ENCODE data around the gene WT1.
A peak's percentile ranks its signal among the peaks of the same experiment; 100 is the strongest.
"Not testable (repeated sequence)": the region's sequence is repeated elsewhere in the genome, so short reads cannot be mapped to it uniquely, and the experiment has no call there.

The WT1 gene

DNA sequence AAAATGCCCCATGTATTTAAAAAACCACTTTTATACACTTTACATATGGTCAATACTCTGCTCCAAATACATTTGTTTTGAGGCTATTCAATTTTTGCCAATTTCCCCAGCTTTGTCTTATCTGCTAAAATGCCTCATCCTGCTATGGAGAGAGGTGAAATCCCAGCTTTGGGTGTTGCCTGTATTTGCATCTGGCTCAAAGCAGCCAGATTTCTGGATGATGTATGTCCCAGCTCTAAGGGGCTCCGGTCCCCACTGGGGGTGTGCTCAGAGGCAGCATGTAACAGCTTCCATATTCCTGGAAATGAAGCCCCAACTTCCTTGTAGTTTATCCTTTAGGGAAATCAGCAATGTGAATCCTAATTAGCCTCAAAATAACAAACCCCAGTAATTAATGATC is 59.5 kb downstream of the WT1 start (continued):
- TF ChIP-seq, protein P1, sequence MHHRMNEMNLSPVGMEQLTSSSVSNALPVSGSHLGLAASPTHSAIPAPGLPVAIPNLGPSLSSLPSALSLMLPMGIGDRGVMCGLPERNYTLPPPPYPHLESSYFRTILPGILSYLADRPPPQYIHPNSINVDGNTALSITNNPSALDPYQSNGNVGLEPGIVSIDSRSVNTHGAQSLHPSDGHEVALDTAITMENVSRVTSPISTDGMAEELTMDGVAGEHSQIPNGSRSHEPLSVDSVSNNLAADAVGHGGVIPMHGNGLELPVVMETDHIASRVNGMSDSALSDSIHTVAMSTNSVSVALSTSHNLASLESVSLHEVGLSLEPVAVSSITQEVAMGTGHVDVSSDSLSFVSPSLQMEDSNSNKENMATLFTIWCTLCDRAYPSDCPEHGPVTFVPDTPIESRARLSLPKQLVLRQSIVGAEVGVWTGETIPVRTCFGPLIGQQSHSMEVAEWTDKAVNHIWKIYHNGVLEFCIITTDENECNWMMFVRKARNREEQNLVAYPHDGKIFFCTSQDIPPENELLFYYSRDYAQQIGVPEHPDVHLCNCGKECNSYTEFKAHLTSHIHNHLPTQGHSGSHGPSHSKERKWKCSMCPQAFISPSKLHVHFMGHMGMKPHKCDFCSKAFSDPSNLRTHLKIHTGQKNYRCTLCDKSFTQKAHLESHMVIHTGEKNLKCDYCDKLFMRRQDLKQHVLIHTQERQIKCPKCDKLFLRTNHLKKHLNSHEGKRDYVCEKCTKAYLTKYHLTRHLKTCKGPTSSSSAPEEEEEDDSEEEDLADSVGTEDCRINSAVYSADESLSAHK (tag by site-specific recombination; IDR thresholded peaks at IDR 0.05): no peak

DNA sequence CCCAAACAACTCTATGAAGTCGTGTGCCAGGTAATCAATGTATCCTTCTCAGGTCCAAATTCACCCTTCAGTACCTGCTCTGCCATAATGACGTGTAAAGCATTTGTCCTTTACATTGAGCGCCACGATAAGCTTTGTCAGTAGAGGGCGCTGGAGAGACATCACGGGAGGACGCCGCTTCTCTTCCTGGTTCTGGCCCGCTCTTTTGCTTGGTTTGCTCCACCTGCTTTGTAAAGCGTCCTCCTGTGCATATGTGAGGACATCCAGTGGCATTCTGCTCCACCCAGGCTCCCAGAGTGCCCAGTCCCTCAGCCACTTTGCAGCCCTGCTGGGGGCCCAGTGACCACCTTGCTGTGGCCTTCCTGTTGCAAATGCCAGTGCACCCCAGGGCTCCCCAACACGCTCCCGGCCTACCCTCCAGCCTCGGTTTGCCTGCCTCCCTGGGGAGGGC is 61.1 kb downstream of the WT1 start:
- TF ChIP-seq ZNF791 (tag by site-specific recombination; IDR thresholded peaks at IDR 0.05) (no peak), ZNF654 (tag by site-specific recombination; IDR thresholded peaks at IDR 0.05; ENCODE audit: low read depth) (peak; percentile 64), TRIM28 (IDR thresholded peaks at IDR 0.05; ENCODE audit: borderline replicate concordance, low read length) (peak; percentile 53; the same call in 1 of the 2 replicates)
- TF ChIP-seq, protein P2, sequence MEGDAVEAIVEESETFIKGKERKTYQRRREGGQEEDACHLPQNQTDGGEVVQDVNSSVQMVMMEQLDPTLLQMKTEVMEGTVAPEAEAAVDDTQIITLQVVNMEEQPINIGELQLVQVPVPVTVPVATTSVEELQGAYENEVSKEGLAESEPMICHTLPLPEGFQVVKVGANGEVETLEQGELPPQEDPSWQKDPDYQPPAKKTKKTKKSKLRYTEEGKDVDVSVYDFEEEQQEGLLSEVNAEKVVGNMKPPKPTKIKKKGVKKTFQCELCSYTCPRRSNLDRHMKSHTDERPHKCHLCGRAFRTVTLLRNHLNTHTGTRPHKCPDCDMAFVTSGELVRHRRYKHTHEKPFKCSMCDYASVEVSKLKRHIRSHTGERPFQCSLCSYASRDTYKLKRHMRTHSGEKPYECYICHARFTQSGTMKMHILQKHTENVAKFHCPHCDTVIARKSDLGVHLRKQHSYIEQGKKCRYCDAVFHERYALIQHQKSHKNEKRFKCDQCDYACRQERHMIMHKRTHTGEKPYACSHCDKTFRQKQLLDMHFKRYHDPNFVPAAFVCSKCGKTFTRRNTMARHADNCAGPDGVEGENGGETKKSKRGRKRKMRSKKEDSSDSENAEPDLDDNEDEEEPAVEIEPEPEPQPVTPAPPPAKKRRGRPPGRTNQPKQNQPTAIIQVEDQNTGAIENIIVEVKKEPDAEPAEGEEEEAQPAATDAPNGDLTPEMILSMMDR (tag by site-specific recombination; IDR thresholded peaks at IDR 0.05): 0 out of 2 replicates have a peak, but pooled peaks have one; percentile 24
- TF ChIP-seq, protein P3, sequence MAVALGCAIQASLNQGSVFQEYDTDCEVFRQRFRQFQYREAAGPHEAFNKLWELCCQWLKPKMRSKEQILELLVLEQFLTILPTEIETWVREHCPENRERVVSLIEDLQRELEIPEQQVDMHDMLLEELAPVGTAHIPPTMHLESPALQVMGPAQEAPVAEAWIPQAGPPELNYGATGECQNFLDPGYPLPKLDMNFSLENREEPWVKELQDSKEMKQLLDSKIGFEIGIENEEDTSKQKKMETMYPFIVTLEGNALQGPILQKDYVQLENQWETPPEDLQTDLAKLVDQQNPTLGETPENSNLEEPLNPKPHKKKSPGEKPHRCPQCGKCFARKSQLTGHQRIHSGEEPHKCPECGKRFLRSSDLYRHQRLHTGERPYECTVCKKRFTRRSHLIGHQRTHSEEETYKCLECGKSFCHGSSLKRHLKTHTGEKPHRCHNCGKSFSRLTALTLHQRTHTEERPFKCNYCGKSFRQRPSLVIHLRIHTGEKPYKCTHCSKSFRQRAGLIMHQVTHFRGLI (tag by site-specific recombination; IDR thresholded peaks at IDR 0.05): no peak
- TF ChIP-seq, protein P4, sequence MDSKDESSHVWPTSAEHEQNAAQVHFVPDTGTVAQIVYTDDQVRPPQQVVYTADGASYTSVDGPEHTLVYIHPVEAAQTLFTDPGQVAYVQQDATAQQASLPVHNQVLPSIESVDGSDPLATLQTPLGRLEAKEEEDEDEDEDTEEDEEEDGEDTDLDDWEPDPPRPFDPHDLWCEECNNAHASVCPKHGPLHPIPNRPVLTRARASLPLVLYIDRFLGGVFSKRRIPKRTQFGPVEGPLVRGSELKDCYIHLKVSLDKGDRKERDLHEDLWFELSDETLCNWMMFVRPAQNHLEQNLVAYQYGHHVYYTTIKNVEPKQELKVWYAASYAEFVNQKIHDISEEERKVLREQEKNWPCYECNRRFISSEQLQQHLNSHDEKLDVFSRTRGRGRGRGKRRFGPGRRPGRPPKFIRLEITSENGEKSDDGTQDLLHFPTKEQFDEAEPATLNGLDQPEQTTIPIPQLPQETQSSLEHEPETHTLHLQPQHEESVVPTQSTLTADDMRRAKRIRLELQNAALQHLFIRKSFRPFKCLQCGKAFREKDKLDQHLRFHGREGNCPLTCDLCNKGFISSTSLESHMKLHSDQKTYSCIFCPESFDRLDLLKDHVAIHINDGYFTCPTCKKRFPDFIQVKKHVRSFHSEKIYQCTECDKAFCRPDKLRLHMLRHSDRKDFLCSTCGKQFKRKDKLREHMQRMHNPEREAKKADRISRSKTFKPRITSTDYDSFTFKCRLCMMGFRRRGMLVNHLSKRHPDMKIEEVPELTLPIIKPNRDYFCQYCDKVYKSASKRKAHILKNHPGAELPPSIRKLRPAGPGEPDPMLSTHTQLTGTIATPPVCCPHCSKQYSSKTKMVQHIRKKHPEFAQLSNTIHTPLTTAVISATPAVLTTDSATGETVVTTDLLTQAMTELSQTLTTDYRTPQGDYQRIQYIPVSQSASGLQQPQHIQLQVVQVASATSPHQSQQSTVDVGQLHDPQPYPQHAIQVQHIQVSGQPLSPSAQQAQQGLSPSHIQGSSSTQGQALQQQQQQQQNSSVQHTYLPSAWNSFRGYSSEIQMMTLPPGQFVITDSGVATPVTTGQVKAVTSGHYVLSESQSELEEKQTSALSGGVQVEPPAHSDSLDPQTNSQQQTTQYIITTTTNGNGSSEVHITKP (tag by site-specific recombination; IDR thresholded peaks at IDR 0.05): peak; percentile 56
- Histone ChIP-seq H3K4me1 (ENCODE audit: control insufficient read depth, insufficient read depth, low read length) (no peaks in the 10 kb centered on the region), H3K4me3 (ENCODE audit: low read depth, low read length) (no peak overlapping the region), H3K36me3 (ENCODE audit: control insufficient read depth in 2 of 2, insufficient read depth in 1 of 2, low read length in 2 of 2) (no peaks in the 10 kb centered on the region), H3K27ac (ENCODE audit: extremely low read depth, low read depth, low read length) (no peak overlapping the region), H3K9me3 (ENCODE audit: control insufficient read depth, insufficient read depth, low read depth, low read length) (no peaks in the 10 kb centered on the region)
- POLR2A ChIA-PET: no interaction called here
- CTCF ChIA-PET: interaction anchor here (0.6 to 3.3 kb wide), 7 partner anchors 12 to 574 kb away, joined by 3 to 17 read pairs (median 4); no protein-coding TSS in a partner anchor

DNA sequence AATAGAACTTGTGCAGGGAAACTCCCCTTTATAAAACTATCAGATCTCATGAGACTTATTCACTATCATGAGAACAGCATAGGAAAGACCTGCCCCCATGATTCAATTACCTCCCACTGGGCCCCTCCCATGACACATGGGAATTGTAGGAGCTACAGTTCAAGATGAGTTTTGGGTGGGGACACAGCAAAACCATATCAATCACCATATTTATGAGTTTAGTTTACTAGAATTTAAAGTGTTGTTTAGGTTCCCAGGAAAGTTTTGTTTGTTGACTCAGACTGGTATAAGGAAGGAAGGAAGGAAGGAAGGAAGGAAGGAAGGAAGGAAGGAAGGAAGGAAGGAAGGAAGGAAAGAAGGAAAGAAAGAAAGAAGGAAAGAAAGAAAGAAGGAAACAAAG is 65.4 kb downstream of the WT1 start:
- H3K4me1 ChIP-seq (ENCODE audit: control insufficient read depth, insufficient read depth, low read length); H3K36me3 ChIP-seq (ENCODE audit: control insufficient read depth in 2 of 2, insufficient read depth in 1 of 2, low read length in 2 of 2); CTCF ChIA-PET; H3K9me3 ChIP-seq (ENCODE audit: control insufficient read depth, insufficient read depth, low read depth, low read length); POLR2A ChIA-PET; H3K27ac ChIP-seq (ENCODE audit: extremely low read depth, low read depth, low read length); H3K4me3 ChIP-seq (ENCODE audit: low read depth, low read length): not testable (repeated sequence)
- 0 out of 2 replicates have a peak, but pooled peaks have one; percentile 28 for TF ChIP-seq ZNF366 (tag by site-specific recombination; conservative IDR thresholded peaks at IDR 0.05)

DNA sequence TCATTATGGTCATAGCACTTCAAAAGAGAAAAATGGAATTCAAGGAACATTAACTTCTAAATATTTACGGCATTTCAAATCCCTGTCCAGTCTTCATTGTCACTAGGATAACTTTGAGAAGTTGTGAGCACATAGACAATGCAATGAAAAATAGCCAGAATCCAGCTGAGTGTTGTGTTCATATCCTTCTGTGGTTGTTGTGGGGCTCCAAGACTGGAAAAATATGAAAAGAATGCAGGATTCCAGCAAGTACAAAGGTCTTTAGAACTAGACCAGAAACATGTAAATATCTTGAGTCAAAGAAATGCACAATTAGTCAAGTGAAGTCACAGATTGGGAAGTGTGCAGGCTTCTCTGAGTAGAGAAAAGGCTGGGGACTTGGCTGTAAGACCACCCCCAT is 68.7 kb downstream of the WT1 start:
- Histone ChIP-seq H3K27ac (ENCODE audit: extremely low read depth, low read depth, low read length) (no peak overlapping the region), H3K4me1 (ENCODE audit: control insufficient read depth, insufficient read depth, low read length) (no peaks in the 10 kb centered on the region), H3K4me3 (ENCODE audit: low read depth, low read length) (no peak overlapping the region), H3K36me3 (ENCODE audit: control insufficient read depth in 2 of 2, insufficient read depth in 1 of 2, low read length in 2 of 2) (no peaks in the 10 kb centered on the region), H3K9me3 (ENCODE audit: control insufficient read depth, insufficient read depth, low read depth, low read length) (no peaks in the 10 kb centered on the region)
- ChIA-PET POLR2A (no interaction called here), CTCF (no interaction called here)
- TF ChIP-seq ZNF677 (tag by site-specific recombination; IDR thresholded peaks at IDR 0.05): no peak
- TF ChIP-seq ZNF184 (tag by site-specific recombination; IDR thresholded peaks at IDR 0.05): no peak
- no peak for TF ChIP-seq ZNF2 (tag by site-specific recombination; IDR thresholded peaks at IDR 0.05)

All from HEK293 (cell line).